HuH-7 (cell line): Measurements from ENCODE around the gene PDGFRB.

Experiments
- DNase-seq: peaks from one replicate; pipeline ENCODE4 v3.0.0; 2011; ENCODE audit warnings: low spot score

The PDGFRB gene

GRCh38 chr5:150065886-150066285, 89.8 kb downstream of the PDGFRB start:
- no peak for DNase-seq

GRCh38 chr5:150065346-150065745, 90.3 kb downstream of the PDGFRB start:
- DNase-seq = no peak

- no peak for DNase-seq
Measured at GRCh38 chr5:150064681-150065220, 90.9 kb downstream of the PDGFRB start.
